KMS-11 (cell line): ENCODE results near the gene PDGFA.

ENCODE experiments used
- H2AFZ ChIP-seq: fragments of 200-600 bp; sonication (generic); 2 replicates; pipeline ENCODE4 v1.6.1; 2016; ENCODE audit warnings: antibody characterized with exemption, mixed run types, low read depth
- H3K27ac ChIP-seq: fragments of 200-600 bp; sonication (generic); 2 replicates; pipeline ENCODE4 v1.6.1; 2016; ENCODE audit warnings: mild to moderate bottlenecking, mixed run types
- H3K27me3 ChIP-seq: fragments of 200-600 bp; sonication (generic); 2 replicates; pipeline ENCODE4 v1.6.1; 2017; ENCODE audit warnings: mild to moderate bottlenecking, low read depth, mixed run types, moderate library complexity; ENCODE audit not compliant: insufficient read depth
- H3K36me3 ChIP-seq: fragments of 200-600 bp; sonication (generic); 2 replicates; pipeline ENCODE4 v1.6.1; 2017; ENCODE audit warnings: mild to moderate bottlenecking, mixed run types; ENCODE audit not compliant: insufficient read depth
- H3K4me1 ChIP-seq: fragments of 200-600 bp; sonication (generic); 2 replicates; pipeline ENCODE4 v1.6.1; 2016; ENCODE audit warnings: mild to moderate bottlenecking, low read depth, mixed run types; ENCODE audit not compliant: poor library complexity, severe bottlenecking
- H3K4me2 ChIP-seq: fragments of 200-600 bp; sonication (generic); 2 replicates; pipeline ENCODE4 v1.7.0; 2016; ENCODE audit warnings: mild to moderate bottlenecking, mixed run types
- H3K4me3 ChIP-seq: fragments of 200-600 bp; sonication (generic); IDR thresholded peaks from 2 replicates; pipeline ENCODE4 v1.6.1; 2017; ENCODE audit warnings: low read depth, low read length, mixed read lengths; ENCODE audit not compliant: insufficient read depth
- H3K79me2 ChIP-seq: fragments of 200-600 bp; sonication (generic); 2 replicates; pipeline ENCODE4 v1.6.1; 2016; ENCODE audit warnings: low read depth, mixed run types; ENCODE audit not compliant: insufficient read depth
- H3K9ac ChIP-seq: fragments of 200-600 bp; sonication (generic); 2 replicates; pipeline ENCODE4 v1.6.1; 2016; ENCODE audit warnings: mild to moderate bottlenecking, mixed run types
- H4K20me1 ChIP-seq: fragments of 200-600 bp; sonication (generic); 2 replicates; pipeline ENCODE4 v1.6.1; 2016; ENCODE audit warnings: mild to moderate bottlenecking, mixed run types; ENCODE audit not compliant: insufficient read depth
- TF ChIP-seq, protein P1 (sequence below): fragments of 200-600 bp; sonication (generic); conservative IDR thresholded peaks from 2 replicates; pipeline ENCODE4 v1.6.1; 2017; ENCODE audit warnings: low read depth, mild to moderate bottlenecking, antibody characterized with exemption, low read length, moderate library complexity, mixed read lengths

Gene PDGFA

DNA sequence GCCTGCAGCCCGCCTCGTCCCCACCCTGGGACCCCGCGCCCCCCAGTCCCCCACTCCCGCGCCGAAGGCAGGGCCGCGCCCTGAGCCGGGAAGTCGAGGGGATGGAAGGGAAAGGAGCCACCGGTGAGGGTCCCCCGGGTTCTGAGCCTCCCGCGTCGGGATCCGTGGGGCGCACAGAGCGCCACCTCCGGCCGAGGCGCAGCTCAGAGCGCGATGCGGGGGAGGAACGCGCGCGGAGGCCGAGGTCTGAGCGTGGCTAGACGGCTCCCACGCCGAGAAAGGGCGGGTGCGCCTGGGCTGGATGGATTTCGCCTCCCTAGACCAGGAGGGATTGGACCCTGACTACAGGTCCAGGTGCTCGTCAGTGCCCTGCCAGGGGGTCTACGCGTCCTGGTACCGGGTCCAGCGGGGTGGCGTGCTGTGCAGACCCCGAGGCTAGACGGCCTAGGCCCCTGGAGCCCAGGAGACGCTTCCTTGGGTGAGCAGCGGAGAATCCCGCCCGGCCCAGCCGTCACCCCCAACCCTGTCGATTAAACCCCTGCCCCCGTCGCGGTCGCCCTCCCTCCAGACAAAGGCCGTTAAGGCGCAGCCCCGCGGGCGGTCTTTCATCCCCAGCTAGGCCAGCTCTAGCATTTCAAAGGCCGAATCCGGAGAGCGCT lies 986 bp upstream of the PDGFA start:
- Histone ChIP-seq H3K4me2 (no peak overlapping the region), H4K20me1 (no peaks in the 10 kb centered on the region), H2AFZ (no peak overlapping the region), H3K27me3 (peaks cover 60% of the 10 kb centered on the region), H3K9ac (no peak overlapping the region), H3K36me3 (no peaks in the 10 kb centered on the region), H3K4me1 (peaks cover 7% of the 10 kb centered on the region), H3K4me3 (no peak overlapping the region), H3K79me2 (no peaks in the 10 kb centered on the region), H3K27ac (no peak overlapping the region)
- TF ChIP-seq, protein P1, sequence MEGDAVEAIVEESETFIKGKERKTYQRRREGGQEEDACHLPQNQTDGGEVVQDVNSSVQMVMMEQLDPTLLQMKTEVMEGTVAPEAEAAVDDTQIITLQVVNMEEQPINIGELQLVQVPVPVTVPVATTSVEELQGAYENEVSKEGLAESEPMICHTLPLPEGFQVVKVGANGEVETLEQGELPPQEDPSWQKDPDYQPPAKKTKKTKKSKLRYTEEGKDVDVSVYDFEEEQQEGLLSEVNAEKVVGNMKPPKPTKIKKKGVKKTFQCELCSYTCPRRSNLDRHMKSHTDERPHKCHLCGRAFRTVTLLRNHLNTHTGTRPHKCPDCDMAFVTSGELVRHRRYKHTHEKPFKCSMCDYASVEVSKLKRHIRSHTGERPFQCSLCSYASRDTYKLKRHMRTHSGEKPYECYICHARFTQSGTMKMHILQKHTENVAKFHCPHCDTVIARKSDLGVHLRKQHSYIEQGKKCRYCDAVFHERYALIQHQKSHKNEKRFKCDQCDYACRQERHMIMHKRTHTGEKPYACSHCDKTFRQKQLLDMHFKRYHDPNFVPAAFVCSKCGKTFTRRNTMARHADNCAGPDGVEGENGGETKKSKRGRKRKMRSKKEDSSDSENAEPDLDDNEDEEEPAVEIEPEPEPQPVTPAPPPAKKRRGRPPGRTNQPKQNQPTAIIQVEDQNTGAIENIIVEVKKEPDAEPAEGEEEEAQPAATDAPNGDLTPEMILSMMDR = no peak

DNA sequence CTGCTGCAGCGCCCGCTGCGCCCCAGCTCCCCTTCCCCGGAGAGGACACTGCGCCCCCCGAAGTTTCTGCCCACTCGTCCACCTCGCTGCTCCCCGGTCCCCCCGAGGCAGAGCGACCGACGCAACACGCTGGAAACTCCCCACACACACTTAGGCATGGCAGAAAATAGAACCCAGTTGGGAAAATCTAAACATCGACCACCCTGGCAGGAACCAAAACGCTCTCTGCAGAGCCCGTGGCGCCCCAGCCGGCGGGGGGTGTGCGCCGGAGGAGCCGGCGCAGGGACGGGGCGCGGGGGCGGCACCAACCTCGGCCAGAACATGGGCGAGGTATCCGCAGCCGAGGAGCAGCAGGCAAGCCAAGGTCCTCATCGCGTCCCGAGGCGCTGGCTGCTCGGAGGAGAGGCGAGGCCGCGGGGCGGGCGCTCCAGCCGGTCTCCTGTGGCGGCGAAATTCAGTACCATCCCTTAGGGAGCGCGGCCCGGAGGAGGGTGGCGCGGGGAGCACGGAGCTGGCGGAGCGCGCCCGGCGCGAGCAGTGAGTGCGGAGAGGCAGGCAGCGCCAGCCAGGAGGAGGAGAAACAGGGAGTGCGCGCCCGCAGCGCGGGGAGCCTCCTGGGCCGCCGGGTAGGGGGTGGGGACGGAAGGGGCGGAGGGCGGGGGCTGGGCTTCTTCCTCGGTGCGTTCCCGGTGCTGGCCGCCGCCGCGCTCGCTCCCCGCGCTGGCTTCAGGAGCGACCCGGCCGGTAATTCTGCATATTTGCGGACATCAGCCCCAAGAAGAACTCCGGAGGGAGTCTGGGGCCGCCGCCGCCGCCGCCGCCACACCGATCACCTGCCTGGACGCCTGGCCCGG lies 789 bp downstream of the PDGFA start:
- Histone ChIP-seq H4K20me1 (no peaks in the 10 kb centered on the region), H3K9ac (no peak overlapping the region), H3K4me3 (no peak overlapping the region), H3K27me3 (peaks cover 66% of the 10 kb centered on the region), H3K36me3 (no peaks in the 10 kb centered on the region), H2AFZ (no peak overlapping the region), H3K79me2 (no peaks in the 10 kb centered on the region), H3K4me2 (no peak overlapping the region), H3K27ac (no peak overlapping the region), H3K4me1 (peaks cover 7% of the 10 kb centered on the region)
- TF ChIP-seq, protein P1 = no peak

DNA sequence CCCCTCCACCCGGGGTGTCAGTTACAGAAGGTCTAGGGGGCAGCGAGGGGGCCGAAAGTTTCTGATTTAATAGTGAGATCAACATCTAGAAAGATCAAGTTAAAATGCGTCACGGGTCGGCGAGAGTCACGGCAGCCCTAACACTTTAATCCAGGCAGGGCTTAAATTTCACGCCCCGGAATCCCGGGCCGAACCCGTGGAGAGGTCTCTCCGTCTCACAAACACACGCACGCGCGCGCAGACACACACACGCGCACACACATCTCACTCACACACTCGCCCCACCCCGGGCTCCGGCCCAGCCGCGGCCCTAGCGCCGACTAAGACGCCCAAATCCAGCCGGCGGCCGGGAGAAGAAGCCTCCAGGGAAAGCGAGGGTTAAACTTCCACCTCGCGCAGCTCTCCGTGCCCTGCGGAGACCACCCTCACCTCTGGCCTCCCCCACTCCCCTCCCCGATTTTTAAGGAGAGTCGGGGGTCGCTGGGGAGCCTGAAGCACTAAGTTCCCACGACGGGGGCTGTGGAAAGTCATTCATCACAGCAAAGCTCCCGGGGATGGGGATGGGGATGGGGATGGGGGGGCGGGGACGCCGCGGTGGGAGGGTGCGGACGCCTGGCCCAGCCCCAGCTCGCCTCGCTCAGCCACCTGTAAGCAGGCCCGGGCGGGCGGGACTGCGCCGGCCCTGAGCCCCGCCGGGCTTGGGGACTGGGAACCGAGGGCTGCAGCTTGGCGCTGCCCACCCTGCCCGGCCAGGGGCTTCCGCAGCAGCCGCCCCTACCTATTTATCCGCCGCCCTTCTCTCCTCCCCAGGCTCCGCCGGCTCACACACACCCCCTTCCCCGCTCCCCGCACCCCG lies 1.6 kb downstream of the PDGFA start:
- H3K4me2 ChIP-seq = no peak overlapping the region
- H3K4me1 ChIP-seq = peaks cover 7% of the 10 kb centered on the region
- peaks cover 65% of the 10 kb centered on the region for H3K27me3 ChIP-seq
- no peaks in the 10 kb centered on the region for H3K79me2 ChIP-seq
- no peaks in the 10 kb centered on the region for H3K36me3 ChIP-seq
- no peak overlapping the region for H3K27ac ChIP-seq
- no peaks in the 10 kb centered on the region for H4K20me1 ChIP-seq
- no peak overlapping the region for H3K9ac ChIP-seq
- TF ChIP-seq, protein P1 = no peak
- H2AFZ ChIP-seq = no peak overlapping the region
- H3K4me3 ChIP-seq = no peak overlapping the region

DNA sequence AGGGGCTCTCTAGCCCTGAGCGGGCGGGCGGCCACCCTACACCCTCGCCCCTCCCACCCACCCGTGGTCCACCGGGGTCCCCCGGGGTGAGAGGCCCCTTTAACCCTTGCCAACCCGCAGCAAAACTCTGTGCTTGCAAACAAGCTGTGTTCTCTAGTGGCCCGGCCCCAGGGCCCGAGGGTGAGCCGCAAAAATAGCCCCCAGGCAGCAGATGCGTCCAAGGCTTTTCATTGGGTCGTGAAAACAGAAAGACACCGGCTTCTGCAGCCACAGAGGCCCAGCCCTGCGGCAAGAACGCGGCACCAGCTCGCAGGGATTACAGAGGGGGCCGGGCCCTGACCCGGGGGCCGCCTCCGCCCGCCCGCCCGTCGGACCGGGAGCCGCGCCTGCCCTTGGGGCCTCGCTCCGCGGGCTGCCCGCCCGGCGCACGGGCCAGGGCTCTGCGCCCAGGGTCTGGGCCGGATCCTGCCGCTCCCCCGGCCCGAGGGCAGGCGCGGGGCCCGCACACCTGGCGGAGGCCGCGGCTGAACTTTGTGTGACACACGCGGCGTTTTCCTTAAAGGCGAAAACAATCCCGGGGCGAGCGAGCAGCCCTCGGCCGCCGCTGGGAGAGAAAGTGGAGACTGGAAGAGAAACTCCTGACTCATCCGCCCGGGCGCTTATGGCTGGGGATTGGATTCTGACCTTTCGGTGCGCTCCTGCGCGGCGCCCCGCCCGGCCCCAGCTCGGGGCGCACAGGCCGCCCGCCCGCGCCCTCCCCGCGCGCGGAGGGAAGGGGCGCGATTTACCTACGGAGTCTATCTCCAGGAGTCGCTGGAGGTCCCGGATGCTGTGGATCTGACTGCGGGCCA lies 2.8 kb downstream of the PDGFA start:
- no peak overlapping the region for H3K27ac ChIP-seq
- H3K9ac ChIP-seq = no peak overlapping the region
- H2AFZ ChIP-seq = no peak overlapping the region
- H3K4me1 ChIP-seq = no peaks in the 10 kb centered on the region
- TF ChIP-seq, protein P1 = no peak
- no peaks in the 10 kb centered on the region for H3K36me3 ChIP-seq
- no peaks in the 10 kb centered on the region for H4K20me1 ChIP-seq
- H3K4me2 ChIP-seq = no peak overlapping the region
- no peak overlapping the region for H3K4me3 ChIP-seq
- H3K79me2 ChIP-seq = no peaks in the 10 kb centered on the region
- peaks cover 65% of the 10 kb centered on the region for H3K27me3 ChIP-seq
